Activated naive CD8-positive, alpha-beta T cell treated with anti-CD3 and anti-CD28 coated beads, Interleukin-2, amount 50 U/mL, for 24 hours (primary cell): ENCODE data around the gene COL5A3.
"Not testable (repeated sequence)": the region's sequence is repeated elsewhere in the genome, so short reads cannot be mapped to it uniquely, and the experiment has no call there.

ENCODE experiments used
- ATAC-seq: fragments of 150-1000 bp; cut with Tn5 transposase; one replicate; pipeline ENCODE4 v1.10.0; 2021
- DNase-seq: peaks from one replicate; pipeline ENCODE4 v3.0.0; 2021
- H3K27ac Mint-ChIP-seq: one replicate; pipeline ENCODE4 v1.8.0; 2021; ENCODE audit warnings: mild to moderate bottlenecking, mixed read lengths
- H3K27me3 Mint-ChIP-seq: one replicate; pipeline ENCODE4 v1.8.0; 2021; ENCODE audit warnings: mixed read lengths
- H3K36me3 Mint-ChIP-seq: one replicate; pipeline ENCODE4 v1.8.0; 2021; ENCODE audit warnings: low read depth, mixed read lengths
- H3K4me1 Mint-ChIP-seq: one replicate; pipeline ENCODE4 v1.8.0; 2021; ENCODE audit warnings: mixed read lengths
- H3K4me3 Mint-ChIP-seq: one replicate; pipeline ENCODE4 v1.8.0; 2021; ENCODE audit warnings: mild to moderate bottlenecking, moderate library complexity, mixed read lengths
- H3K9me3 Mint-ChIP-seq: one replicate; pipeline ENCODE4 v1.8.0; 2021; ENCODE audit warnings: mixed read lengths

Gene COL5A3

DNA sequence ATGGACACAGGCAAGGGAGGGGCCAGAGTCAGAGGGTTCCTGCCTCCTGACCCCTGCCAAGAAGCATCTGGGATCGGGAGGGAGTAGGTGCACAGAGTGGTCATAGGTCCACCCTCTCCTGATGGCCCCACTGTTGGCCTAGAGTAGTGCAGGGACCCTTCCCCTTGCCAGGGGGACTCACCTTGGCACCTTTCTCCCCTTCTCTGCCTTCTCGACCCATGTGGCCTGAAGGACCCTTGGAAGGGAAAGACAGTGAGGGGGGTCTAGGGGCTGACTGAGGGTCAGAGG is 40.7 kb downstream of the COL5A3 start:
- Mint-ChIP-seq H3K27ac (no peak overlapping the region), H3K36me3 (no peaks in the 10 kb centered on the region), H3K4me1 (no peaks in the 10 kb centered on the region), H3K4me3 (no peak overlapping the region), H3K9me3 (no peaks in the 10 kb centered on the region), H3K27me3 (peaks cover 34% of the 10 kb centered on the region)
- no peak for DNase-seq
- ATAC-seq, result no peak

DNA sequence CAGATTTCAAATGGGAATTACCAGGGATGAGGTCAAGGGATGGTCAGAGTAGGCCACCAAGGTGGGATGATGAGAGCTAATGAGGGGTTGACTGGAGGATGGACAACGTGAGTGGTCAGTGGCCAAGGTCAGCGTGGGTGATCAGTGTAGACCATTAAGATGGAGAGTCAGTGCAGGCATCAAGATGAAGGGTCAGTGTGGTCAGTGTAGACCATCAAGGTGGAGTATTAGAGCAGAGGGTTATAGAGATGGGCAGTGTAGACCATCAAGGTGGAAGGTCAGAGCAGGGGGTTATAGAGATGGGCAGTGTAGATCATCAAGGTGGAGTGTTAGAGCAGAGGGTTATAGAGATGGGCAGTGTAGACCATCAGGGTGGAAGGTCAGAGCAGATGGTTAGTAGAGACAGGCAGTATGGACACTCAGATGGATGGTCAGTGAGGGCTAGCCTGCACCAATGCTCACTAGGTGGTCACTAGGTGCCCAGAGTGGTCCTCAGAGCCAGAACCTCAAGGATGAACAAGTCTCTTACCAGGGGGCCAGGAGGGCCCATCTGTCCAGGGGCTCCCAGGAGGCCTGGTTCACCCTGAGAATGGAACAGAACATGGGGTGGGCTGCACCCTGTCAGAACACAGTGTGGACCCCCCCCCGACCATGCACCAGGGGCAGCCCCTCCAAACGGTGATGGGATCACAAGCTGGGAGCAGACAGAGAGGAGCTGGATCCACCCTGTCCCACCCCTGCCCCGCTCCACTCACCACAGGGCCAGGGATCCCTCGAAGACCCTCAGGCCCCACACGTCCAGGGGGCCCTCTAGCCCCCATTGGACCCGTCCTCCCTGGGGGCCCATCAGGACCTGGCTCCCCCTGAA is 41.2 kb downstream of the COL5A3 start:
- H3K27me3 Mint-ChIP-seq, result peaks cover 34% of the 10 kb centered on the region
- H3K27ac Mint-ChIP-seq, result no peak overlapping the region
- no peaks in the 10 kb centered on the region for H3K36me3 Mint-ChIP-seq
- no peaks in the 10 kb centered on the region for H3K9me3 Mint-ChIP-seq
- DNase-seq (no peak), ATAC-seq (peak; percentile 10)
- H3K4me3 Mint-ChIP-seq, result no peak overlapping the region
- no peaks in the 10 kb centered on the region for H3K4me1 Mint-ChIP-seq

DNA sequence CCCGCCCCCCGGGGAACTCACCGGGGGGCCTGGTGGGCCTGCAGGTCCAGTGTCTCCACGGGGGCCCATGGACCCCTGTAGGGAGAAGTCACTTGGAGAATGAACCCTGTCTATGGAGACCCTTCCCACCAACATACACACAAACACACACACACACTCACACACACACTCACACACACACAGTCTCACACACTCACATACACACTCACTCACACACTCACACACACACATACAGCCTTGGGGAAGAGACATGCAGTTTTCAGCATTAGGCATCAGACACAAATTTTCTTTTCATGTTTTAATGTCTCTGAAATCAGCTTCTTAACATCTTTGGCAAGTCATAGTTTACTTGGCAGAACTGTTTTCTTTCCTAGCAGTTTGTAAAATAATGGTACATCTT is 43.0 kb downstream of the COL5A3 start:
- Mint-ChIP-seq H3K36me3 (no peaks in the 10 kb centered on the region), H3K9me3 (no peaks in the 10 kb centered on the region), H3K4me1 (no peaks in the 10 kb centered on the region), H3K4me3 (no peak overlapping the region), H3K27me3 (peaks cover 43% of the 10 kb centered on the region), H3K27ac (no peak overlapping the region)
- ATAC-seq, result no peak
- DNase-seq, result no peak

DNA sequence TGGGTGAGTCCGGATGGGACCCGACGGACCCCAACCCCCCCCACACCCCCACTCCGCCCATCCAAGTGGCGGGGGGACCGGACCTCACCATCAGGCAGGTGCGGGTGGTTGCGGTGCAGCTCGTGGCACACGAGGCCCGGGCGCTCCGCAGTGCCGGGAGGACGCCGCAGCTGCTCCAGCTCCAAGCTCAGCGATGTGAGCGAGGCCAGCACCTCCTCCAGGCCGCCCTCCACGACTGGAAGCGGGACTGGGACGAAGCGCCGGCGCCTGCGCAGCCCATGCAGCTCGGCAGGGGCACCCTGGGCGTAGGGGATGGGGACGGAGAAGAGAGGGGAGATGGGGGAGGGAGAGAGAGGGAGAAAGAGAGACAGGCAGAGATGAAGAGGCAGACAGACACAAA is 43.9 kb downstream of the COL5A3 start:
- DNase-seq, result no peak
- Mint-ChIP-seq H3K27me3 (peaks cover 44% of the 10 kb centered on the region), H3K9me3 (no peaks in the 10 kb centered on the region), H3K4me1 (no peaks in the 10 kb centered on the region), H3K27ac (no peak overlapping the region), H3K36me3 (no peaks in the 10 kb centered on the region), H3K4me3 (no peak overlapping the region)
- ATAC-seq, result no peak

DNA sequence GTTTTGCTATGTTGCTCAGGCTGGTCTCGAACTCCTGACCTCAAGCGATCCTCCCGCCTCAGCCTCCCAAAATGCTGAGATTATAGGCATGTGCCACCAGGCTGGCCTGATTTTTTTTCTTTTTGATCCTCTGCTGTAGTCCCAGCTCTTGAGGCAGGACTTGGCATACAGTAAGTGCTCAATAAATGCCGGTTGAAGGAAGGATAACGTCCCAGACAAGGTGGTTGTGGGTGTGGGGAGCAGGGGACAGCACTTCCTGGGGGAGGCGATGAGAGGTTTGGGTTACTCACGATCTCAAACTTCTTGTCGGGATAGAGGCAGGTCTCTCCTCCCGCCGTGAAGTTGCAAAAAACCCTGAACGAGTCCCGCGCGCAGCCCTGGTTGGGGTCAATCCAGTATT is 44.3 kb downstream of the COL5A3 start:
- H3K27me3 Mint-ChIP-seq, result peaks cover 42% of the 10 kb centered on the region
- DNase-seq (no peak), ATAC-seq (no peak)
- no peaks in the 10 kb centered on the region for H3K4me1 Mint-ChIP-seq
- H3K9me3 Mint-ChIP-seq, result no peaks in the 10 kb centered on the region
- H3K27ac Mint-ChIP-seq, result no peak overlapping the region
- no peaks in the 10 kb centered on the region for H3K36me3 Mint-ChIP-seq
- H3K4me3 Mint-ChIP-seq, result no peak overlapping the region

DNA sequence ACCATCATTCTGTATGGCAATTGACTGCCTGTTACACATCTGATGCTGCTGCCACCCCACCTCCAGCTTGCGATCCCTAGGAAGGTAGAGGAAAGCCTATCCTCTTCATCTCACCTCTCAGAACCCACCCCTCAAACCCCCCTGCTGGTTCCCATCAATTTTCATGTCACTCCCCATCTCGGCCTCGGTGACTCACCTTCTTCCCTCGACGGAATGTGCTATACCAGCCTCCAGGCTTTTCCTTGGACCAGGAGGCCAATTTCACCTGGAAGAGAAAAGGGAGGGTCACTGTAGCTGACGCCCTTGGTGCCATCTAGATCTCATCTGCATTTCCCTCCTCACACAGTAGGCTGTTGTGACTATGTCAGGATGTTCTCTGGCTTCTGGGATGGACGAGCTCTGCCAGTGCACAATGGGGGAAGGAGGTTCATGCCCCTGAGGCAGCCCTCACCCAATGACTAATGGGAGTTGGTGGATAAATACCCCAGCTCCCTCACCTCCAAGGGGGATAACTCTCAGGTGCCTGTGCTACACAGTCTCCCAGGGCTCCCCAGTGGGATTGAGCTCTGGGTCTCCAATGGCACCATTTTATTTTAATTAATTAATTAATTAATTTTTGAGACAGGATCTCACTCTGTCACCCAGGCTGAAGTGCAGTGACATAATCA is 47.5 kb downstream of the COL5A3 start:
- Mint-ChIP-seq H3K27ac (no peak overlapping the region), H3K4me1 (no peaks in the 10 kb centered on the region), H3K4me3 (no peak overlapping the region), H3K27me3 (peaks cover 30% of the 10 kb centered on the region), H3K9me3 (no peaks in the 10 kb centered on the region), H3K36me3 (no peaks in the 10 kb centered on the region)
- ATAC-seq (no peak), DNase-seq (no peak)

DNA sequence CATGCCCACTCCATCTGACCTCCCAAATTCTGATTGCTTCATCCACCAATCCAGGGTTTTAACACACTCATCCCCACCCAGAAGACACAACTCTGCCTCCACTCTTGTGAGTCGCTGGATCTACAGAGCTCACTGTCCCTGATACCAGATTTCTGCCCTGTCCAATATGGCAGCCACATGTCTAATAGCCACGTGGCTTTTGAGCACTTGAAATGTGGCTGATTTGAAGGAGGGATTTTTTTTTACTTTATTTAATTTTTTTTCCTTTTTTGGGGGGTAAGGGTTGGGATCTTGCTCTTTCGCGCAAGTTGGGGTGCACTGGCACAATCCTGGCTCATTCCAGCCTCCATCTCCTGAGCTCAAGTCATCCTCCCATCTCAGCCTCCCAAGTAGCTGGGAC is 49.2 kb downstream of the COL5A3 start:
- H3K4me1 Mint-ChIP-seq, result no peaks in the 10 kb centered on the region
- H3K9me3 Mint-ChIP-seq, result no peaks in the 10 kb centered on the region
- no peak for ATAC-seq
- H3K4me3 Mint-ChIP-seq, result no peak overlapping the region
- no peaks in the 10 kb centered on the region for H3K36me3 Mint-ChIP-seq
- no peak overlapping the region for H3K27ac Mint-ChIP-seq
- no peak for DNase-seq
- peaks cover 26% of the 10 kb centered on the region for H3K27me3 Mint-ChIP-seq

DNA sequence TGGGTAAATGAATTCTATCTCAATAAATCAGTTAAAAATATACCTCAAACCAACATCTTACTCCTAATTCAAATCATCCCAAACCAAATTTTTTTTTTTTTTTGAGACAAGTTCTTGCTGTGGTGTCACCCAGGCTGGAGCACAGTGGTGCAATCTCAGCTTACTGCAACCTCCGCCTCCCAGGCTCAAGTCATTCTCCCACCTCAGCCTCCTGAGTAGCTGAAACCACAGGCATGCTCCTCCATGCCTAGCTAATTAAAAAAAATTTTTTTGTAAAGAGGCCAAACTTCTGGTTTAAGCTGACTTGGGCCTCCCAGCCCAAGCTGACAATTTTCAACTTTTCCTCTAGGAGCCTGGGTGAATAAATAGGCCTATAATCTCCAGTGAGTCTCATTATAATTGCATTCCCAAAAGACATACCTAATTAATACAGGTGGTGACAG is 51.9 kb downstream of the COL5A3 start:
- H3K27me3 Mint-ChIP-seq, result peaks cover 17% of the 10 kb centered on the region
- H3K4me3 Mint-ChIP-seq, result no peak overlapping the region
- H3K9me3 Mint-ChIP-seq, result no peaks in the 10 kb centered on the region
- ATAC-seq (no peak), DNase-seq (no peak)
- no peaks in the 10 kb centered on the region for H3K4me1 Mint-ChIP-seq
- no peaks in the 10 kb centered on the region for H3K36me3 Mint-ChIP-seq
- no peak overlapping the region for H3K27ac Mint-ChIP-seq

DNA sequence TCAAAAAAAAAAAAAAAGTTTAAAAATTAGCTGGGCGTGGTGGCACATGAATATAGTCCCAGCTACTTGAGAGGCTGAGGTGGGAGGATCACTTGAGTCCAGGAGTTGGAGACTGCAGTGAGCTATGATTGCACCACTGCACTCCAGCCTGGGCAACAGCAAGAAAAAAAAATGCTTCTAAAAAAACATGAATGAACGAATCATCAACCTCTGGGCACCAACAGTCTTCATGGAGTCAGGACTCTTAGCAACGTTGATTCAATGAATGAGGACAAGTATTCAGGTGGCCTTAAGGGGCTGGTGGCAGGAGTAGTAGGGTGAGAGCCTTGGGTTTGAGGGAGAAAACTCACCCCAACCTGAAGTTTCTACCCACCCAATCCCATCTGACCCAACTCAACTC is 53.3 kb downstream of the COL5A3 start:
- peaks cover 9% of the 10 kb centered on the region for H3K27me3 Mint-ChIP-seq

DNA sequence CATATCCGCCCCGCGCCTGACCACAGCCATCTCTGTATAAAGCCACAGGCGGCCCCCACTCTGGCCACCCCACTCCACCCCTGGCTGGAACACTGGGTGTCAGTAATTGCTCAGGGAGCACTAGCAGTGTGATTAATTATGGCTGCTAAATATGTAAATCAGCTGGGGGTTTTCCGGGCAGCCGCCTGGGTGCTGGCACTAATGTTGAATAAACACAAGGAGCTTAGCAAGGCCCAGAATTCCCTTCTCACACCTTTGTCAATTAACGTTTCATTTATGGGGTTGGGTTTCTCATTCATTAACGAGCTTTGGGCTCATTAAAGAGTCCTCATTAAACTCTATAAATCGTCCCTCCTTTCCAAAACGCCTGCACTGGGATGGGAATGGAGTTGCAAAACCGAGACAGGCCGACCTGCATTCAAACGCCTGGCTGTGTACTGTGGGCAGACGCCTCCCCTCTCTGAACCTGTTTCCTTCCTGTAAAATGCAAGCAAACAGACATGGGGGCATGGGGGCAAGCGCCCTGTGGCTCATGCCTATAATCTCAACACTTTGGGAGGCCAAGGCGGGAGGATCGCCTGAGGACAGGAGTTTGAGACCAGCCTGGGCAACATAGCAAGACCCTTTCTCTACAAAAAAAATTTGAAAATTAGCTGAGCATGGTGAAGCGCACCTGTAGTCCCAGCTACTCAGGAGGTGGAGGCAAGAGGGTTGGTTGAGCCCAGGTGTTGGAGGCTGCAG is 56.3 kb downstream of the COL5A3 start:
- Mint-ChIP-seq H3K9me3 (no peaks in the 10 kb centered on the region), H3K27me3 (peaks cover 11% of the 10 kb centered on the region), H3K27ac (no peak overlapping the region), H3K4me1 (no peaks in the 10 kb centered on the region), H3K36me3 (no peaks in the 10 kb centered on the region), H3K4me3 (no peak overlapping the region)
- ATAC-seq, result no peak
- DNase-seq, result no peak

More for the DNA sequence above, 53.3 kb downstream of the COL5A3 start:
- Mint-ChIP-seq H3K27ac (no peak overlapping the region), H3K36me3 (no peaks in the 10 kb centered on the region), H3K4me3 (no peak overlapping the region), H3K4me1 (no peaks in the 10 kb centered on the region), H3K9me3 (no peaks in the 10 kb centered on the region)
- no peak for DNase-seq
- no peak for ATAC-seq

DNA sequence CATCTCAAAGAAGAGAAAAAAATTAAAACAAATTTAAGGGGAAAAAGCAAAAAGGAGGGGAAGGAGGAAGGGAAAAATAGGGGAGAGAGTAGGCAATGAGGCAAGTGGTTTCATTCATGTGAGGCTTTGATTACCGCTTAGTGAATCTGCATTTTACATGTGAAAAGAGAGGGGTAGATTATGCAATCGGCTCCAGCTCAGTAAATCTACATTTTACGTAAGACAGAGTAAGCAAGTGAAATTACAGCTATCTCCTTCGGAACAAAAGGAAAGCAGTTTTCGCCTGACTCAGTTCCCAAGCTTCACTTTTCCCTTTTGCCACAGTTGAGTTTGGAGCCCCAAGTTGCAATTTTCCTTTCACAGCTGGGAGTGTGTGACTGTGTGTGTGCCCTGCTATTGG is 58.0 kb downstream of the COL5A3 start:
- ATAC-seq (no peak), DNase-seq (no peak)
- H3K36me3 Mint-ChIP-seq, result no peaks in the 10 kb centered on the region
- no peaks in the 10 kb centered on the region for H3K4me1 Mint-ChIP-seq
- H3K9me3 Mint-ChIP-seq, result no peaks in the 10 kb centered on the region
- H3K4me3 Mint-ChIP-seq, result no peak overlapping the region
- H3K27me3 Mint-ChIP-seq, result peaks cover 7% of the 10 kb centered on the region
- H3K27ac Mint-ChIP-seq, result no peak overlapping the region

DNA sequence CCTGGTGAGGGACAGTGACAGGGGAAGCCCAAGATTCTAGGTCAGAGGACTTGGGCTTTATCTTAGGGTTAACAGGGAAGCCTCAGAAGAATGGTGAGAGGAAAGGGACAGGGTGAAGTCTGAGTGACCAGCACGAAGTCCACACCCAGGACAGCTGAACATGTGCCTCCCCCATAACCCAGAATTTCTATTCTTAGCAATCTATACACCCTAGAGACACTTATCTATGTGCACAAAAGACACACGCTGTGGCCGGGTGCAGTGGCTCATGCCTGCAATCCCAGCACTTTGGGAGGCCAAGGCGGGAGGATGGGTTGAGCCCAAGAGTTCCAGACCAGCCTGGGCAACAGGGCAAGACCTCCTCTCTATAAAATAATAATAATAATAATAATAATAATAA is 62.9 kb downstream of the COL5A3 start:
- no peak overlapping the region for H3K4me3 Mint-ChIP-seq
- no peaks in the 10 kb centered on the region for H3K36me3 Mint-ChIP-seq
- H3K4me1 Mint-ChIP-seq, result peaks cover 4% of the 10 kb centered on the region

DNA sequence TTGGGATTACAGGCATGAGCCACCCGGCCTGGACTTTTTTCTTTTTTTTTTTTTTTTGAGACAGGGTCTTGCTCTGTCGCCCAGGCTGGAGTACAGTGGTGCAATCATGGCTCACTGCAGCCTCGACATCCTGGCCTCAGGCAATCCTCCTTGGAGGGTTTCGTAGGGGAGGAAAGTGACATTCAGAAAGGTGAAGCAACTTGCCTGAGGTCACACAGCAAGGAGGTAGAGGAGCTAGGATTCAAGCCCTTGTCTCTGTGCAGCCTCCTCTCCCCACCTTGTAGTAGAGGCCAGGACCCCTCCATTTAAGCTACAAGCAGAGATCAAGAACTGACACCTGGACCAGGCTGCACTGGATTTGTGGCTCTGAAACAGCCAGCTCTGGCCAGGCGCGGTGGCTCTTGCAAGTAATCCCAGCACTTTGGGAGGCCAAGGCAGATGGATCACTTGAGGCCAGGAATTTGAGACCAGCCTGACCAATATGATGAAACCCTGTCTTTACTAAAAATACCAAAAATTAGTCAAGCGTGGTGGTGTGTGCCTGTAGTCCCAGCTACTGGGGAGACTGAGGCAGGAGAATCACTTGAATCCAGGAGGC is 63.7 kb downstream of the COL5A3 start:
- not testable (repeated sequence) for H3K36me3 Mint-ChIP-seq, H3K27ac Mint-ChIP-seq, H3K4me1 Mint-ChIP-seq, ATAC-seq, H3K4me3 Mint-ChIP-seq, H3K9me3 Mint-ChIP-seq, DNase-seq
- H3K27me3 Mint-ChIP-seq, result peaks cover 12% of the 10 kb centered on the region

More for the DNA sequence above, 62.9 kb downstream of the COL5A3 start:
- peaks cover 7% of the 10 kb centered on the region for H3K27me3 Mint-ChIP-seq
- ATAC-seq (no peak), DNase-seq (no peak)
- peaks cover 1% of the 10 kb centered on the region for H3K9me3 Mint-ChIP-seq
- H3K27ac Mint-ChIP-seq, result no peak overlapping the region

DNA sequence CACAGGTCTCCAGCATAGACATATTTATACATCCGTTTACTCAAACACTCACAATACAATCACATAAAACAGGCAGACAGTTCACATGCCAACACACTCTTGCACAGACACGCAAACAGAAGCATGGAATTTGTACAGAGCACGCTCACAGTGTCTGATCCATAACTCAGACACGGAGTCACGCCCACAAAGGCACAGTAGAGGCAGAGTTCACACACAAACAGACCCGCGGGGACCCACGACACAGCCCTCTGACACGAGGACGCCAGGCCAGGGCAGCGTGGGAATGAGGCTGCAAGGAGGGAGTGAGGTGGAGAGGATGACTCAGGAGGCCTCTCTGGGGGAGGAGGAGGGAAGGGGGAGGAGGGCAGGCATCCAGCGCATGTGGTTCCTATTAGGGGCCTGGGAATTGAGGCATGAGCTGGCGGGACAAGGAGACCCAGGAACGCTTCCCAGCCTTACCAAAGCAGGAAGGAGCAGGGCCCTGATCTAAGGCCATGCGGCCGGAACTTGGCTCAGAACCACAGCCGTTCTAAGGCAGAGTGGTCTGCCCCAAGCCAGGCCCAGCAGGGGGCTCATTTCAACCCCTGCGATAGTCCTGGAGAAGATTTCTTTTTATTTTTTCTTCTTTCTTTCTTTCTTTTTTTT is 64.9 kb downstream of the COL5A3 start:
- no peak for ATAC-seq
- no peak overlapping the region for H3K27ac Mint-ChIP-seq

More for the DNA sequence above, 64.9 kb downstream of the COL5A3 start:
- Mint-ChIP-seq H3K36me3 (peaks cover 3% of the 10 kb centered on the region), H3K4me3 (no peak overlapping the region), H3K27me3 (peaks cover 20% of the 10 kb centered on the region), H3K4me1 (peaks cover 4% of the 10 kb centered on the region), H3K9me3 (peaks cover 13% of the 10 kb centered on the region)
- no peak for DNase-seq
